Heart left ventricle (tissue), 16 donors: ENCODE measurements around the gene MRPL43. TPM values are rescaled to one million over a fixed set of nuclear protein-coding genes. Genes with fewer than 3 reads are reported as not detected.
"Not testable (repeated sequence)": the region's sequence is repeated elsewhere in the genome, so short reads cannot be mapped to it uniquely, and the experiment has no call there.

Experiments
- ATAC-seq, 4 donors: fragments of 200-7000 bp; cut with Tn5 transposase; one replicate each; pipeline ENCODE4 v1.9.1; 2020 to 2022; ENCODE audit warnings: moderate library complexity in 4 of 4, mild to moderate bottlenecking in 3 of 4, moderate number of reproducible peaks in 1 of 4
- DNase-seq, 5 donors: peaks; one replicate each; pipeline ENCODE4 v3.0.0-alpha.2; 2020
- H3K27ac ChIP-seq, 12 donors: fragments of 200-600 bp; sonication (generic) in 4 of 12; one replicate each; pipeline versions ENCODE4 v1.5.0 to v1.8.0; 2016 to 2022; ENCODE audit warnings: mild to moderate bottlenecking in 2 of 12
- H3K27me3 ChIP-seq, 9 donors: fragments of 200-600 bp; sonication (generic) in 2 of 9; one replicate each; pipeline versions ENCODE4 v1.5.1 to v1.8.0; 2016 to 2022; ENCODE audit warnings: mild to moderate bottlenecking in 3 of 9
- H3K36me3 ChIP-seq, 9 donors: fragments of 200-600 bp; sonication (generic) in 2 of 9; one replicate each; pipeline versions ENCODE4 v1.5.0 to v1.8.0; 2018 to 2022; ENCODE audit warnings: mild to moderate bottlenecking in 2 of 9
- H3K4me1 ChIP-seq, 12 donors: fragments of 200-600 bp; sonication (generic) in 4 of 12; one replicate each; pipeline versions ENCODE4 v1.5.0 to v1.8.0; 2016 to 2022; ENCODE audit warnings: mild to moderate bottlenecking in 3 of 12
- H3K4me3 ChIP-seq, 12 donors: fragments of 200-600 bp; sonication (generic) in 4 of 12; one replicate each; pipeline versions ENCODE4 v1.5.0 to v1.8.0; 2017 to 2022; ENCODE audit warnings: mild to moderate bottlenecking in 9 of 12, moderate library complexity in 4 of 12
- H3K9me3 ChIP-seq, 12 donors: fragments of 200-600 bp; sonication (generic) in 4 of 12; one replicate each; pipeline versions ENCODE4 v1.5.0 to v1.8.0; 2016 to 2022; ENCODE audit warnings: mild to moderate bottlenecking in 1 of 12
- POLR2A ChIP-seq, 2 donors: fragments of 450-650 bp; IDR thresholded peaks; one replicate each; pipeline ENCODE4 v1.6.1; 2017; ENCODE audit warnings: antibody characterized with exemption in 2 of 2, mild to moderate bottlenecking in 2 of 2, moderate library complexity in 2 of 2
- WGBS, 4 donors: extraction: QIAGEN DNeasy Blood & Tissue Kit in 2 of 4; methylation state at CpG; one replicate each; pipeline versions ENCODE4 v1.1.5 to v1.1.7; 2013 to 2018; 5-methylcytosine and 5-hydroxymethylcytosine counted together
- intact Hi-C, 10 donors: fragments of 100-400 bp; cut with DNase I; formaldehyde crosslinking; loops; one replicate each; pipeline versions ENCODE4 v1.11.1 to v1.14.2; 2022
- polyA plus RNA-seq, 2 donors: library from polyadenylated mRNA; stranded (reverse); fragments of 200-250 nt; gene quantifications; one replicate each; pipeline ENCODE4 v1.2.3, GENCODE V29; 2013
- total RNA-seq, 9 donors: library from RNA; depleted of rRNA in 2 of 9; stranded (reverse); fragments of >200 nt in 2 of 9; fragmentation: NEBNext Ultra II Directional in 3 of 9; extraction: Animal tissue kit (Norgen Biotek cat#: 25700) in 3 of 9; gene quantifications; one replicate each; pipeline versions ENCODE4 v1.1.0 to v1.2.4, GENCODE V29; 2016 to 2023
- TF ChIP-seq, protein P1 (sequence below), 12 donors: fragments of 200-600 bp; sonication (generic) in 4 of 12; IDR thresholded peaks; one replicate each; pipeline versions ENCODE4 v1.5.0 to v1.8.0; 2018 to 2022; ENCODE audit warnings: antibody characterized with exemption in 12 of 12, mild to moderate bottlenecking in 5 of 12
- donor health status: ischemic (EF 13 %, LVEDD 7.1; RV severe dilation, severe dysfunction).
- donor health status: healthy with polysubstance abuse.
- donor health status: DM: no; HTN: yes; CAD: no.
- donor health status: DM: no; HTN: no; CAD: no.
- donor health status: ischemic (EF 25% LVEDD 6.9; RV normal size, moderate dysfunction).
- donor health status: ischemic (EF 25% LVEDD 5.7; RV mildly dilated, moderate dysfunction).
- donor health status: healthy.
- donor health status: DM: yes; HTN: yes; CAD: no.
- donor health status: ischemic (EF 35%, LVEDD 5.7; RV mildly dilated, moderate dysfunction).
- donor health status: nonischemic (EF 11% LVEDD 7.7; RV severe dilation, severe dysfunction).
- donor health status: DM: yes; HTN: yes; CAD: no.
- donor health status: PGD.
- donor health status: ischemic (EF 29% LVEDD 5.4; RV normal size, mild dysfunction).
- donor health status: nonischemic (EF 23%, LVEDD 6.1; RV moderate dilation, normal function).

Gene MRPL43
- total and polyA plus RNA-seq, 11 donors: 44.8 to 113 (median 59.1) TPM

DNA sequence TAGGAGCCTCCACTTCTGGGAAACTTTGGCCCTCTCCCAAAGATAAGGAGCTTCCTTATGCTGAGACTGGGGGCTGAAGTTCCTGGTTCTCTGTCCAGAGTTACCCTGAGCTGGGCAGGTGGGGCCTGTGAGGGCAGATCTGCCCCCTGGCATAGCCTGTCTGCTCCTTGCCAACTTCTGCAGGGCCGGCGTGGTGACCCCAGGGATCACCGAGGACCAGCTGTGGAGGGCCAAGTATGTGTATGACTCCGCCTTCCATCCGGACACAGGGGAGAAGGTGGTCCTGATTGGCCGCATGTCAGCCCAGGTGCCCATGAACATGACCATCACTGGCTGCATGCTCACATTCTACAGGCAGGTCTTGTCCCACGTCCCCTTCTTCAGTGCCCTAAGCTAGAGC lies 48.0 kb upstream of the MRPL43 start:
- Histone ChIP-seq H3K9me3 (no peaks in the 10 kb centered on the region), H3K36me3 (peaks cover 0 to 57% (median 56%) of the 10 kb centered on the region in 9 donors), H3K27me3 (no peaks in the 10 kb centered on the region), H3K27ac (no peak overlapping the region), H3K4me1 (peaks cover 0 to 30% (median 19%) of the 10 kb centered on the region in 12 donors), H3K4me3 (no peak overlapping the region)
- DNase-seq (peak in 2 of 5 donors; percentile 19 to 28), ATAC-seq (no peak)
- 84 to 94% (median 92%) methylated on average over 3 to 7 of the region's 7 CpGs; no CpG with 5 or more reads in 1 of the 4 donors for WGBS, 4 donors
- TF ChIP-seq POLR2A (IDR thresholded peaks at IDR 0.05): no peak
- TF ChIP-seq, protein P1, sequence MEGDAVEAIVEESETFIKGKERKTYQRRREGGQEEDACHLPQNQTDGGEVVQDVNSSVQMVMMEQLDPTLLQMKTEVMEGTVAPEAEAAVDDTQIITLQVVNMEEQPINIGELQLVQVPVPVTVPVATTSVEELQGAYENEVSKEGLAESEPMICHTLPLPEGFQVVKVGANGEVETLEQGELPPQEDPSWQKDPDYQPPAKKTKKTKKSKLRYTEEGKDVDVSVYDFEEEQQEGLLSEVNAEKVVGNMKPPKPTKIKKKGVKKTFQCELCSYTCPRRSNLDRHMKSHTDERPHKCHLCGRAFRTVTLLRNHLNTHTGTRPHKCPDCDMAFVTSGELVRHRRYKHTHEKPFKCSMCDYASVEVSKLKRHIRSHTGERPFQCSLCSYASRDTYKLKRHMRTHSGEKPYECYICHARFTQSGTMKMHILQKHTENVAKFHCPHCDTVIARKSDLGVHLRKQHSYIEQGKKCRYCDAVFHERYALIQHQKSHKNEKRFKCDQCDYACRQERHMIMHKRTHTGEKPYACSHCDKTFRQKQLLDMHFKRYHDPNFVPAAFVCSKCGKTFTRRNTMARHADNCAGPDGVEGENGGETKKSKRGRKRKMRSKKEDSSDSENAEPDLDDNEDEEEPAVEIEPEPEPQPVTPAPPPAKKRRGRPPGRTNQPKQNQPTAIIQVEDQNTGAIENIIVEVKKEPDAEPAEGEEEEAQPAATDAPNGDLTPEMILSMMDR (IDR thresholded peaks at IDR 0.05): no peak
- intact Hi-C loops: no loop called here

DNA sequence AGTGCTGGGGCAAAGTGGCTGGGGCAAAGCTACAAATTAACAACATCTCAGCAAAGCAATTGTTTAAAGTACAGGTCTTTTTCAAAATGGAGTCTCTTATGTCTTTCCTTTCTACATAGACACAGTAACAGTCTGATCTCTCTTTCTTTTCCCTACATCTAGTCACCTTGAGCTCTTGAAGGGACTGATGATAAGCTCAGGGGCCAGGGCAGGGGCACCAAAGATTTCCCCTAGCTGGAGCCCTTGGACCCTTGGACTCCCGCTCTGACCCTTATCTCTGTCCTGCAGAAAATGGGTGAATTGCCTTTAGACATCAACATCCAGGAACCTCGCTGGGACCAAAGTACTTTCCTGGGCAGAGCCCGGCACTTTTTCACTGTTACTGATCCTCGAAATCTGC lies 47.1 kb upstream of the MRPL43 start:
- intact Hi-C loops: loop anchor here in 3 of 10 donors (5.0 kb wide), 3 partner anchors 33 to 47 kb away; partner anchors contain the start of genes LZTS2 (in 1 of the 3), MRPL43 (in 1 of the 3) and TWNK (in 1 of the 3)
- not testable (repeated sequence) for ATAC-seq, H3K4me3 ChIP-seq, H3K9me3 ChIP-seq, H3K27ac ChIP-seq, H3K27me3 ChIP-seq
- DNase-seq: peak in 1 of 5 donors; percentile 22
- Histone ChIP-seq H3K36me3 (peaks cover 0 to 51% (median 48%) of the 10 kb centered on the region in 9 donors), H3K4me1 (peaks cover 0 to 35% (median 20%) of the 10 kb centered on the region in 12 donors)
- WGBS, 4 donors: 89 to 97% (median 91%) methylated on average over 4 of the region's 4 CpGs

DNA sequence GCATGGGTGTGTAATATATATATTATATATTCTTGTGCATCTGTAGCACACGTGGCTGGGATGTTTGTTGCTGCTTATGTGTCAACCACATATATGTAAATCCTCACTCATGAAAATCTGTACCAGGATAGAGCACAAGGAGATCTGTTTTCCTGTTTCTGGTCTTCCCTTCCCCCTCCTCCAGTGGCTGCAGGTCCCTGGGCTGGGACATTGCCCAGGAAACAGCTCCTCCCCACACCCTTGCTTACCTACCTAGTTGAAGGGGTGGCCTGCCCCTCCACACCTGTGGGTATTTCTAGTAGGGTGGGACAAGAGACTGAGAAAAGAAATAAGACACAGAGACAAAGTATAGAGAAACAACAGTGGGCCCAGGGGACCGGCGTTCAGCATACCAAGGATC lies 46.0 kb upstream of the MRPL43 start:
- 73 to 88% (median 80%) methylated on average over 3 of the region's 3 CpGs for WGBS, 4 donors
- ATAC-seq: no peak

DNA sequence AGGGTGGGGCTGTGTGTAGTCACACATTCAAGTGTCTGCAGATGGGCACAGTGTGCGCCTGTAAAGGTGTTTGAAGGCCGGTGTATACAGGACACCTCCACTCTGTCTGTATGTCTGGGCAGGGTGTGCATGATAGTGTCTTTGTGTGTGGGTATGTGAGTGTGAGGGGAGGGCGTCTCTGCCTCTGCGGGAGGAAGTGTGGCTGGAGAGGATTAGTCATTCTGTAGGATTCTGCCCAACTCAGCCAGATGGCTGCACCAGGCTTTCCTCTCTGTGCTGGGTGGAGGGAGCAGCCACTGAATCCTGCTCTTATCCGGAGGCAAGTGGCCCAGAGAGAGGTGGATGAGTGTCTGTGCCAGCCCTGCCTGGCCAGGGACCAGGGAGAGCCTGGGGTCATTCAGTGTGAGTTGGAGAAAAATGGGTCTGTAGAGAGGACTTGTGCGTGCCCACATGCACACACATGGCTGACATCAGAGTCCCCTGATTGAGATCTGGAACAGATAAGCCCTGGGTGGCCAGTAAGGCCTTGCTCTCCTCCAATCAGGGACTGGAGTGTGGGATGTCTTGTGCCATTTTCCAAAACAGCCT lies 45.4 kb upstream of the MRPL43 start:
- Histone ChIP-seq H3K36me3 (peaks cover 0 to 34% (median 33%) of the 10 kb centered on the region in 9 donors), H3K27ac (peak overlapping the region; percentile 87 to 100 (median 95)), H3K27me3 (no peaks in the 10 kb centered on the region), H3K4me3 (peak overlapping the region; percentile 57 to 94 (median 72)), H3K4me1 (peaks cover 0 to 39% (median 20%) of the 10 kb centered on the region in 12 donors), H3K9me3 (no peaks in the 10 kb centered on the region)
- WGBS, 4 donors: 8 to 22% (median 19%) methylated on average over 6 of the region's 6 CpGs
- intact Hi-C loops: loop anchor here in 3 of 10 donors (5.0 kb wide), 3 partner anchors 35 to 45 kb away; partner anchors contain the start of genes LZTS2 (in 1 of the 3), MRPL43 (in 1 of the 3) and TWNK (in 1 of the 3)
- peak; percentile 33 to 79 (median 78) for ATAC-seq
- TF ChIP-seq, protein P1 (IDR thresholded peaks at IDR 0.05): no peak
- no peak for TF ChIP-seq POLR2A (IDR thresholded peaks at IDR 0.05)
- peak; percentile 70 to 78 (median 76) for DNase-seq

More for the DNA sequence above, 46.0 kb upstream of the MRPL43 start:
- Histone ChIP-seq H3K27me3 (no peaks in the 10 kb centered on the region), H3K4me1 (peaks cover 0 to 39% (median 20%) of the 10 kb centered on the region in 12 donors), H3K9me3 (no peaks in the 10 kb centered on the region), H3K4me3 (peak overlapping the region in 10 of 12 donors; percentile 57 to 94 (median 68)), H3K36me3 (peaks cover 0 to 39% (median 38%) of the 10 kb centered on the region in 9 donors), H3K27ac (peak overlapping the region in 11 of 12 donors; percentile 87 to 100 (median 96))
- no peak for TF ChIP-seq POLR2A (IDR thresholded peaks at IDR 0.05)
- TF ChIP-seq, protein P1 (IDR thresholded peaks at IDR 0.05): no peak
- intact Hi-C loops: loop anchor here in 3 of 10 donors (5.0 kb wide), 3 partner anchors 34 to 46 kb away; partner anchors contain the start of genes LZTS2 (in 1 of the 3), MRPL43 (in 1 of the 3) and TWNK (in 1 of the 3)
- peak in 1 of 5 donors; percentile 19 for DNase-seq
